Muscle layer of colon (tissue), 2 donors: ENCODE data around the gene PCSK9.

Source experiments
- H3K27ac ChIP-seq: one replicate; pipeline ENCODE4 v1.7.0; 2013; ENCODE audit warnings: low read depth, mild to moderate bottlenecking, low read length, moderate library complexity
- H3K27me3 ChIP-seq, 2 donors: one replicate each; pipeline ENCODE4 v1.7.0; 2013; ENCODE audit warnings: low read length in 2 of 2, mild to moderate bottlenecking in 2 of 2; ENCODE audit not compliant: insufficient read depth in 2 of 2, control insufficient read depth in 1 of 2
- H3K36me3 ChIP-seq: one replicate; pipeline ENCODE4 v1.7.0; 2013; ENCODE audit warnings: mild to moderate bottlenecking, low read length; ENCODE audit not compliant: insufficient read depth
- H3K4me1 ChIP-seq: one replicate; pipeline ENCODE4 v1.7.0; 2013; ENCODE audit warnings: mild to moderate bottlenecking, low read length; ENCODE audit not compliant: insufficient read depth
- H3K4me3 ChIP-seq, 2 donors: one replicate each; pipeline ENCODE4 v1.7.0; 2013; ENCODE audit warnings: low read length in 2 of 2, low read depth in 1 of 2, mild to moderate bottlenecking in 1 of 2, moderate library complexity in 1 of 2
- H3K9ac ChIP-seq: one replicate; pipeline ENCODE4 v1.7.0; 2013; ENCODE audit warnings: low read length
- H3K9me3 ChIP-seq: one replicate; pipeline ENCODE4 v1.7.0; 2013; ENCODE audit warnings: mild to moderate bottlenecking, low read length
- donor health status: abdominal sarcoma.
- donor health status: Adenocarcinoma of cecum.

The PCSK9 gene

GRCh38 chr1:55037733-55038551 is 1.4 kb upstream of the PCSK9 start:
- Histone ChIP-seq H3K9me3 (no peaks in the 10 kb centered on the region), H3K4me1 (peaks cover 9% of the 10 kb centered on the region), H3K4me3 (no peak overlapping the region), H3K27ac (no peak overlapping the region), H3K9ac (no peak overlapping the region), H3K36me3 (no peaks in the 10 kb centered on the region), H3K27me3 (peaks cover 8 to 34% of the 10 kb centered on the region in 2 donors)

GRCh38 chr1:55038552-55038838 is 853 bp upstream of the PCSK9 start:
- no peaks in the 10 kb centered on the region for H3K9me3 ChIP-seq
- H3K9ac ChIP-seq: no peak overlapping the region
- no peaks in the 10 kb centered on the region for H3K36me3 ChIP-seq
- H3K4me3 ChIP-seq: no peak overlapping the region
- H3K27me3 ChIP-seq: peaks cover 8 to 34% of the 10 kb centered on the region in 2 donors
- H3K27ac ChIP-seq: no peak overlapping the region
- peaks cover 9% of the 10 kb centered on the region for H3K4me1 ChIP-seq

- Histone ChIP-seq H3K27me3 (peaks cover 8 to 31% of the 10 kb centered on the region in 2 donors), H3K27ac (no peak overlapping the region), H3K4me1 (peaks cover 9% of the 10 kb centered on the region), H3K9me3 (no peaks in the 10 kb centered on the region), H3K9ac (no peak overlapping the region), H3K36me3 (no peaks in the 10 kb centered on the region), H3K4me3 (no peak overlapping the region)
These were observed 390 bp upstream of the PCSK9 start for GRCh38 chr1:55038974-55039341.

GRCh38 chr1:55040083-55040932 is 960 bp downstream of the PCSK9 start:
- no peaks in the 10 kb centered on the region for H3K36me3 ChIP-seq
- peaks cover 8 to 31% of the 10 kb centered on the region in 2 donors for H3K27me3 ChIP-seq
- H3K9me3 ChIP-seq: no peaks in the 10 kb centered on the region
- H3K9ac ChIP-seq: no peak overlapping the region
- no peak overlapping the region for H3K27ac ChIP-seq
- H3K4me3 ChIP-seq: no peak overlapping the region
- peaks cover under 1% of the 10 kb centered on the region for H3K4me1 ChIP-seq

- Histone ChIP-seq H3K9ac (no peak overlapping the region), H3K27ac (no peak overlapping the region), H3K4me1 (no peaks in the 10 kb centered on the region), H3K27me3 (peaks cover 8 to 31% of the 10 kb centered on the region in 2 donors), H3K9me3 (no peaks in the 10 kb centered on the region), H3K4me3 (no peak overlapping the region), H3K36me3 (no peaks in the 10 kb centered on the region)
These were observed 1.7 kb downstream of the PCSK9 start for GRCh38 chr1:55040933-55041494.

- H3K36me3 ChIP-seq: no peaks in the 10 kb centered on the region
- H3K4me3 ChIP-seq: no peak overlapping the region
- no peak overlapping the region for H3K9ac ChIP-seq
- H3K27ac ChIP-seq: no peak overlapping the region
- H3K9me3 ChIP-seq: no peaks in the 10 kb centered on the region
- H3K4me1 ChIP-seq: no peaks in the 10 kb centered on the region
- H3K27me3 ChIP-seq: peaks cover 8 to 31% of the 10 kb centered on the region in 2 donors
These were observed 2.3 kb downstream of the PCSK9 start for GRCh38 chr1:55041613-55042012.

- no peak overlapping the region for H3K9ac ChIP-seq
- H3K27ac ChIP-seq: no peak overlapping the region
- no peaks in the 10 kb centered on the region for H3K9me3 ChIP-seq
- H3K27me3 ChIP-seq: peaks cover 0 to 29% of the 10 kb centered on the region in 2 donors
- no peak overlapping the region for H3K4me3 ChIP-seq
- H3K4me1 ChIP-seq: no peaks in the 10 kb centered on the region
- no peaks in the 10 kb centered on the region for H3K36me3 ChIP-seq
These were observed 3.7 kb downstream of the PCSK9 start for GRCh38 chr1:55043011-55043410.

- H3K9ac ChIP-seq: no peak overlapping the region
- no peaks in the 10 kb centered on the region for H3K4me1 ChIP-seq
- no peak overlapping the region for H3K4me3 ChIP-seq
- no peak overlapping the region for H3K27ac ChIP-seq
- no peaks in the 10 kb centered on the region for H3K36me3 ChIP-seq
- peaks cover 0 to 21% of the 10 kb centered on the region in 2 donors for H3K27me3 ChIP-seq
- no peaks in the 10 kb centered on the region for H3K9me3 ChIP-seq
These were observed 4.4 kb downstream of the PCSK9 start for GRCh38 chr1:55043726-55044125.

GRCh38 chr1:55044617-55045397 is 5.5 kb downstream of the PCSK9 start:
- Histone ChIP-seq H3K4me3 (no peak overlapping the region), H3K9ac (no peak overlapping the region), H3K27ac (no peak overlapping the region), H3K36me3 (no peaks in the 10 kb centered on the region), H3K9me3 (no peaks in the 10 kb centered on the region), H3K4me1 (no peaks in the 10 kb centered on the region), H3K27me3 (peaks cover 0 to 11% of the 10 kb centered on the region in 2 donors)

GRCh38 chr1:55045430-55045829 is 6.1 kb downstream of the PCSK9 start:
- H3K36me3 ChIP-seq: no peaks in the 10 kb centered on the region
- H3K9me3 ChIP-seq: no peaks in the 10 kb centered on the region

GRCh38 chr1:55046871-55047270 is 7.5 kb downstream of the PCSK9 start:
- H3K4me1 ChIP-seq: no peaks in the 10 kb centered on the region
- H3K27ac ChIP-seq: no peak overlapping the region
- H3K36me3 ChIP-seq: no peaks in the 10 kb centered on the region
- H3K4me3 ChIP-seq: no peak overlapping the region
- no peaks in the 10 kb centered on the region for H3K27me3 ChIP-seq
- no peaks in the 10 kb centered on the region for H3K9me3 ChIP-seq
- H3K9ac ChIP-seq: no peak overlapping the region

More at GRCh38 chr1:55045430-55045829, 6.1 kb downstream of the PCSK9 start:
- Histone ChIP-seq H3K4me3 (no peak overlapping the region), H3K27ac (no peak overlapping the region), H3K4me1 (no peaks in the 10 kb centered on the region), H3K9ac (no peak overlapping the region), H3K27me3 (peaks cover 0 to 5% of the 10 kb centered on the region in 2 donors)
